A549 (cell line): Measurements from ENCODE around the gene CEP164. TPM values are rescaled to one million over a fixed set of nuclear protein-coding genes. Genes with fewer than 3 reads are reported as not detected.

ENCODE experiments used
- ATAC-seq, 2 experiments: fragments of 200-7000 bp in 1 of 2; fragments of >200 bp in 1 of 2; cut with Nextera tagmentation in 1 of 2; cut with Tn5 transposase in 1 of 2; 3 replicates each; pipeline versions ENCODE4 v1.8.0 to v1.9.1; 2018 to 2020; ENCODE audit warnings: mild to moderate bottlenecking in 1 of 2, moderate library complexity in 1 of 2
- CTCF ChIA-PET: fragments of 300-600 bp; sonication (Branson Sonifier 250); formaldehyde crosslinking; extraction: SDS; loops from one replicate; lab custom pipeline; 2021; ENCODE audit warnings: antibody characterized with exemption, inconsistent platforms; lab: Yijun Ruan, JAX
- POLR2A ChIA-PET: fragments of 350-600 bp; formaldehyde crosslinking; extraction: SDS; loops from one replicate; lab custom pipeline; 2021; ENCODE audit warnings: antibody characterized with exemption, inconsistent platforms; lab: Yijun Ruan, JAX
- DNase-seq, 2 experiments: peaks; one replicate each; pipeline versions ENCODE4 v3.0.0 to v3.0.0-alpha.2; 2011 to 2016; ENCODE audit warnings: low read depth in 1 of 2, low spot score in 1 of 2
- FAIRE-seq: peaks from 2 replicates; lab custom pipeline; 2011; peaks lifted over from hg19 to GRCh38; lab: Jason Lieb, UNC
- H3K27ac ChIP-seq, 2 experiments: fragments of >200 bp; sonication (Bioruptor Twin); formaldehyde crosslinking; 3 replicates each; pipeline ENCODE4 v1.5.1; 2016 to 2017
- H3K4me1 ChIP-seq: fragments of >200 bp; sonication (Bioruptor Twin); formaldehyde crosslinking; 3 replicates; pipeline ENCODE4 v1.6.1; 2016
- H3K4me2 ChIP-seq: fragments of >200 bp; sonication (Bioruptor Twin); formaldehyde crosslinking; 3 replicates; pipeline ENCODE4 v1.6.1; 2016
- H3K4me3 ChIP-seq: fragments of >200 bp; sonication (Bioruptor Twin); formaldehyde crosslinking; 3 replicates; pipeline ENCODE4 v1.5.1; 2016
- H3K9me3 ChIP-seq: fragments of >200 bp; sonication (Bioruptor Twin); formaldehyde crosslinking; 3 replicates; pipeline ENCODE4 v1.6.1; 2016
- BCL3 ChIP-seq: fragments of >200 bp; sonication (Bioruptor Twin); formaldehyde crosslinking; IDR thresholded peaks from 3 replicates; pipeline ENCODE4 v1.6.1; 2016
- BHLHE40 ChIP-seq: IDR thresholded peaks from 2 replicates; pipeline ENCODE4 v1.6.1; 2012; ENCODE audit warnings: low read depth, low read length, inconsistent platforms
- CTCF ChIP-seq: fragments of >200 bp; sonication (Bioruptor Twin); formaldehyde crosslinking; IDR thresholded peaks from 3 replicates; pipeline ENCODE4 v1.5.1; 2016
- E2F6 ChIP-seq: IDR thresholded peaks from 2 replicates; pipeline ENCODE4 v1.6.1; 2012; ENCODE audit warnings: low read depth, borderline replicate concordance
- EHF ChIP-seq: fragments of 250-450 bp; sonication (Bioruptor Pico); IDR thresholded peaks from 2 replicates; pipeline ENCODE4 v1.5.0; 2020; ENCODE audit warnings: mild to moderate bottlenecking
- EHMT2 ChIP-seq: fragments of 200-600 bp; sonication (generic); IDR thresholded peaks from 2 replicates; pipeline ENCODE4 v1.6.1; 2016; ENCODE audit warnings: antibody characterized with exemption, low read depth, mild to moderate bottlenecking, moderate library complexity
- ELK1 ChIP-seq: fragments of 150-350 bp; IDR thresholded peaks from 2 replicates; pipeline ENCODE4 v1.6.1; 2014; ENCODE audit warnings: low read depth, mild to moderate bottlenecking, low read length
- EP300 ChIP-seq, 2 experiments: fragments of >200 bp; sonication (Bioruptor Twin); formaldehyde crosslinking; IDR thresholded peaks; 2 replicates in 1 of 2; 3 replicates in 1 of 2; pipeline ENCODE4 v1.6.1; 2016 to 2017
- FOSB ChIP-seq: fragments of 250-450 bp; sonication (Bioruptor Pico); IDR thresholded peaks from 2 replicates; pipeline ENCODE4 v1.5.0; 2020; ENCODE audit warnings: mild to moderate bottlenecking, moderate library complexity
- FOXS1 ChIP-seq: fragments of 250-450 bp; sonication (Bioruptor Pico); IDR thresholded peaks from 2 replicates; pipeline ENCODE4 v1.5.0; 2020; ENCODE audit warnings: mild to moderate bottlenecking, moderate library complexity
- GATA3 ChIP-seq: IDR thresholded peaks from 2 replicates; pipeline ENCODE4 v1.6.1; 2012; ENCODE audit warnings: borderline replicate concordance
- HDAC2 ChIP-seq: fragments of 200-600 bp; sonication (generic); IDR thresholded peaks from 2 replicates; pipeline ENCODE4 v1.6.1; 2016
- HES2 ChIP-seq: fragments of >200 bp; sonication (Bioruptor Twin); formaldehyde crosslinking; IDR thresholded peaks from 2 replicates; pipeline ENCODE4 v1.6.1; 2016
- HMGXB4 ChIP-seq: fragments of 250-450 bp; sonication (Bioruptor Pico); IDR thresholded peaks from 2 replicates; pipeline ENCODE4 v1.5.0; 2021; ENCODE audit warnings: mild to moderate bottlenecking, moderate library complexity, borderline replicate concordance
- JUN ChIP-seq, 2 experiments: fragments of >200 bp; sonication (Bioruptor Twin); formaldehyde crosslinking; IDR thresholded peaks; 2 replicates in 1 of 2; 3 replicates in 1 of 2; pipeline ENCODE4 v1.6.1; 2016 to 2017
- KDM1A ChIP-seq: fragments of 200-600 bp; sonication (generic); IDR thresholded peaks from 2 replicates; pipeline ENCODE4 v1.6.1; 2016; ENCODE audit warnings: low read depth, mild to moderate bottlenecking
- MAFK ChIP-seq: fragments of 450-650 bp; IDR thresholded peaks from 2 replicates; pipeline ENCODE4 v1.6.1; 2014; ENCODE audit not compliant: partially characterized antibody
- MAX ChIP-seq: IDR thresholded peaks from 2 replicates; pipeline ENCODE4 v1.6.1; 2012
- MAZ ChIP-seq: fragments of 150-350 bp; IDR thresholded peaks from 2 replicates; pipeline ENCODE4 v1.6.1; 2014; ENCODE audit warnings: antibody characterized with exemption, low read depth, low read length, borderline replicate concordance
- MYC ChIP-seq: IDR thresholded peaks from 2 replicates; pipeline ENCODE4 v1.6.1; 2012; ENCODE audit warnings: mild to moderate bottlenecking, inconsistent platforms, low read length, improper control_type of control experiment, borderline replicate concordance
- POLR2A ChIP-seq: IDR thresholded peaks from 2 replicates; pipeline ENCODE4 v1.6.1; 2012; ENCODE audit warnings: mild to moderate bottlenecking, low read length
- RAD21 ChIP-seq, 2 experiments: fragments of >200 bp in 1 of 2; sonication (Bioruptor Twin) in 1 of 2; formaldehyde crosslinking in 1 of 2; IDR thresholded peaks in 1 of 2; conservative IDR thresholded peaks in 1 of 2; 2 replicates in 1 of 2; 3 replicates in 1 of 2; pipeline ENCODE4 v1.6.1; 2012 to 2018; ENCODE audit warnings: inconsistent platforms in 1 of 2
- RFX5 ChIP-seq: fragments of 450-650 bp; IDR thresholded peaks from 2 replicates; pipeline ENCODE4 v1.7.1; 2014; ENCODE audit warnings: antibody characterized with exemption, mild to moderate bottlenecking, moderate library complexity
- TFCP2L1 ChIP-seq: fragments of 250-450 bp; sonication (Bioruptor Pico); IDR thresholded peaks from 2 replicates; pipeline ENCODE4 v1.5.0; 2021; ENCODE audit warnings: mild to moderate bottlenecking
- ZSCAN20 ChIP-seq: fragments of 250-450 bp; sonication (Bioruptor Pico); IDR thresholded peaks from 2 replicates; pipeline ENCODE4 v1.8.0; 2022; ENCODE audit warnings: mild to moderate bottlenecking, moderate library complexity
- WGBS: methylation state at CpG from one replicate; pipeline ENCODE4 v1.1.6; 2017; ENCODE audit errors: missing lambda C conversion rate; 5-methylcytosine and 5-hydroxymethylcytosine counted together
- polyA plus RNA-seq, 4 experiments: library from polyadenylated mRNA; depleted of rRNA in 3 of 4; stranded (reverse); fragments of >200 nt; fragmentation: RNase III in 1 of 4; extraction: RNeasy Plus Mini Kit Qiagen cat#74134 plus additional on column Dnase treatment in 1 of 4; gene quantifications; 2 replicates in 3 of 4; 3 replicates in 1 of 4; pipeline ENCODE4 v1.2.3, GENCODE V29; 2011 to 2017

CEP164 gene
- polyA plus RNA-seq, 2 of the 4 experiments (the other 2 are of a cell fraction), result 17.4 to 19.6 TPM

- POLR2A ChIA-PET, result no interaction called here
- Histone ChIP-seq H3K4me2 (no peak overlapping the region), H3K4me1 (no peaks in the 10 kb centered on the region), H3K27ac (no peak overlapping the region), H3K4me3 (no peak overlapping the region), H3K9me3 (no peaks in the 10 kb centered on the region)
- 65% methylated on average over 11 of the region's 17 CpGs for WGBS
- TF ChIP-seq BCL3 (no peak), ZSCAN20 (CRISPR knock-in tag) (no peak), GATA3 (no peak), E2F6 (no peak), CTCF (no peak), FOSB (CRISPR knock-in tag) (no peak), RFX5 (no peak), EHMT2 (no peak), HDAC2 (no peak), EHF (CRISPR knock-in tag) (no peak), ELK1 (no peak), RAD21 (conservative IDR thresholded peaks at IDR 0.05 in 1 of 2, IDR thresholded peaks at IDR 0.05 in 1 of 2) (no peak), MYC (no peak), MAFK (no peak), BHLHE40 (no peak), JUN (IDR thresholded peaks at IDR 0.05) (no peak)
- no peak for FAIRE-seq
- CTCF ChIA-PET, result no interaction called here
- DNase-seq, result no peak
- no peak; a peak in 1 of 6 replicates for ATAC-seq
Measured at GRCh38 chr11:117438371-117439000, 110.8 kb downstream of the CEP164 start.

- no peaks in the 10 kb centered on the region for H3K4me1 ChIP-seq
- no CpG with 5 or more reads among the region's 13 CpGs for WGBS
- no peak overlapping the region for H3K27ac ChIP-seq
- TF ChIP-seq MAZ, result no peak
- TF ChIP-seq HES2, result no peak
- TF ChIP-seq MAFK, result no peak
- TF ChIP-seq ZSCAN20 (CRISPR knock-in tag), result no peak
- no peak for TF ChIP-seq TFCP2L1
- no peak for TF ChIP-seq HMGXB4
- TF ChIP-seq KDM1A, result no peak
- no peak for TF ChIP-seq FOXS1 (CRISPR knock-in tag)
- TF ChIP-seq EP300 (IDR thresholded peaks at IDR 0.05), result no peak
- TF ChIP-seq MAX, result no peak
- TF ChIP-seq POLR2A, result no peak
- no peak overlapping the region for H3K4me3 ChIP-seq
- H3K4me2 ChIP-seq, result no peak overlapping the region
- H3K9me3 ChIP-seq, result no peaks in the 10 kb centered on the region
- FAIRE-seq (no peak), ATAC-seq (no peak), DNase-seq (no peak)
- POLR2A ChIA-PET, result no interaction called here
- CTCF ChIA-PET, result no interaction called here
Measured at GRCh38 chr11:117439256-117439655, 111.6 kb downstream of the CEP164 start.
